HG03565 (cell line): Measurements from ENCODE around the gene POLR2L.

Experiments used
- ATAC-seq: cut with Tn5 transposase; IDR thresholded peaks from one replicate; pipeline ENCODE4 v1.9.1; 2021; ENCODE audit warnings: mild to moderate bottlenecking, moderate library complexity; ENCODE audit not compliant: unreplicated experiment

Gene POLR2L

GRCh38 chr11:797296-798092 is 44.8 kb downstream of the POLR2L start:
- peak; percentile 24 for ATAC-seq

GRCh38 chr11:796565-797295 is 45.6 kb downstream of the POLR2L start:
- ATAC-seq: no peak

- no peak for ATAC-seq
These were observed 46.4 kb downstream of the POLR2L start for GRCh38 chr11:795634-796564.

- ATAC-seq: no peak
These were observed 47.3 kb downstream of the POLR2L start for GRCh38 chr11:794766-795633.

- ATAC-seq: no peak
These were observed 48.1 kb downstream of the POLR2L start for GRCh38 chr11:794013-794765.

- no peak for ATAC-seq
These were observed 48.8 kb downstream of the POLR2L start for GRCh38 chr11:793556-793955.

- ATAC-seq: no peak
These were observed 49.5 kb downstream of the POLR2L start for GRCh38 chr11:792873-793272.

- no peak for ATAC-seq
These were observed 49.9 kb downstream of the POLR2L start for GRCh38 chr11:792535-792821.

- ATAC-seq: no peak
These were observed 50.4 kb downstream of the POLR2L start for GRCh38 chr11:791658-792534.

GRCh38 chr11:790721-791564 is 51.4 kb downstream of the POLR2L start:
- ATAC-seq: no peak

GRCh38 chr11:789943-790342 is 52.4 kb downstream of the POLR2L start, which contains the start of gene CEND1:
CEND1 (minus strand) TSS chr11:790090; CDS start chr11:788576, 1,514 bp downstream.
- no peak for ATAC-seq
